ENCODE measurements around the gene GATM. TPM values are rescaled to one million over a fixed set of nuclear protein-coding genes. Genes with fewer than 3 reads are reported as not detected.

The GATM gene
- total RNA-seq, 1 experiment from 2014 or later = 1.6 TPM

GRCh38 chr15:45347989-45348388 lies 30.4 kb downstream of the GATM start:
- no peak for DNase-seq (ENCODE audit: unreplicated experiment)
- BruUV-seq (replicated peaks) = no TSS peak
- POLR2A ChIA-PET = no interaction called here
- TF ChIP-seq CTCF (IDR thresholded peaks at IDR 0.05; ENCODE audit: unreplicated experiment) = no peak
- H3K36me3 Mint-ChIP-seq (ENCODE audit: insufficient read depth, unreplicated experiment) = no peaks in the 10 kb centered on the region
- no peaks in the 10 kb centered on the region for H3K9me3 Mint-ChIP-seq (ENCODE audit: unreplicated experiment)
- no peak overlapping the region for H3K4me3 Mint-ChIP-seq (ENCODE audit: unreplicated experiment)
- peaks cover 56% of the 10 kb centered on the region for H3K27me3 Mint-ChIP-seq (ENCODE audit: insufficient read depth, unreplicated experiment)
- CTCF ChIA-PET = no interaction called here
- H3K27ac Mint-ChIP-seq (ENCODE audit: low read depth, unreplicated experiment) = no peak overlapping the region
- intact Hi-C loops (cut with micrococcal nuclease) = no loop called here
- H3K4me1 Mint-ChIP-seq (ENCODE audit: insufficient read depth, unreplicated experiment) = no peaks in the 10 kb centered on the region

- Mint-ChIP-seq H3K4me1 (ENCODE audit: insufficient read depth, unreplicated experiment) (no peaks in the 10 kb centered on the region), H3K36me3 (ENCODE audit: insufficient read depth, unreplicated experiment) (no peaks in the 10 kb centered on the region), H3K27me3 (ENCODE audit: insufficient read depth, unreplicated experiment) (peaks cover 46% of the 10 kb centered on the region), H3K9me3 (ENCODE audit: unreplicated experiment) (no peaks in the 10 kb centered on the region), H3K4me3 (ENCODE audit: unreplicated experiment) (no peak overlapping the region), H3K27ac (ENCODE audit: low read depth, unreplicated experiment) (no peak overlapping the region)
- ChIA-PET CTCF (no interaction called here), POLR2A (no interaction called here)
- intact Hi-C loops (cut with micrococcal nuclease) = no loop called here
- TF ChIP-seq CTCF (IDR thresholded peaks at IDR 0.05; ENCODE audit: unreplicated experiment) = no peak
- BruUV-seq (replicated peaks) = no TSS peak
- no peak for DNase-seq (ENCODE audit: unreplicated experiment)
Measured at GRCh38 chr15:45347033-45347432, 31.3 kb downstream of the GATM start.

DNA sequence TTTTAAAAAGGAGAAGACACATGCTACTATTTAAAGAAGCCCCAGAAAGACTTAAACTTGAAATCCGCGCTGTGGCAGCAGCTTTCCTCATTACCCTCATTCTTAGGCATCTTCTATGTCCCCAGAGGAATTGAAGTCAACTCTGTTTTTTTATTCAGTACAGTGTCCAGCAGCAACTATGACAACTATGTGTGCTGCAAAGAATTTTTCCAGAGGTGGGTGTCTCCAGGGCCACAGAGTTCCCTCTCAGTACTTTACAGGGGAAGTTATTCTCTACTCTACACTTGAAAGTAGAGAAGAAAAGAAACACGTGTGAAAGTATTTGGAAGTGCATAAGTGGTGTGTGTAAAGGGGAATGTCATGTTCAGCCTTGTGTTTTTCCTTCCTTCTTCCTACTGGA lies 32.0 kb downstream of the GATM start:
- BruUV-seq (replicated peaks) = no TSS peak
- Mint-ChIP-seq H3K27me3 (ENCODE audit: insufficient read depth, unreplicated experiment) (peaks cover 43% of the 10 kb centered on the region), H3K36me3 (ENCODE audit: insufficient read depth, unreplicated experiment) (no peaks in the 10 kb centered on the region), H3K4me3 (ENCODE audit: unreplicated experiment) (no peak overlapping the region), H3K9me3 (ENCODE audit: unreplicated experiment) (no peaks in the 10 kb centered on the region), H3K4me1 (ENCODE audit: insufficient read depth, unreplicated experiment) (no peaks in the 10 kb centered on the region), H3K27ac (ENCODE audit: low read depth, unreplicated experiment) (no peak overlapping the region)
- no peak for DNase-seq (ENCODE audit: unreplicated experiment)
- ChIA-PET POLR2A (no interaction called here), CTCF (no interaction called here)
- TF ChIP-seq CTCF (IDR thresholded peaks at IDR 0.05; ENCODE audit: unreplicated experiment) = no peak
- intact Hi-C loops (cut with micrococcal nuclease) = no loop called here

- CTCF ChIA-PET = interaction anchor here (0.6 kb wide), 1 partner anchor 71 kb away, joined by 3 read pairs; no protein-coding TSS in a partner anchor
- intact Hi-C loops (cut with micrococcal nuclease) = no loop called here
- no peaks in the 10 kb centered on the region for H3K36me3 Mint-ChIP-seq (ENCODE audit: insufficient read depth, unreplicated experiment)
- H3K27ac Mint-ChIP-seq (ENCODE audit: low read depth, unreplicated experiment) = no peak overlapping the region
- H3K27me3 Mint-ChIP-seq (ENCODE audit: insufficient read depth, unreplicated experiment) = peaks cover 24% of the 10 kb centered on the region
- H3K4me1 Mint-ChIP-seq (ENCODE audit: insufficient read depth, unreplicated experiment) = no peaks in the 10 kb centered on the region
- no peak overlapping the region for H3K4me3 Mint-ChIP-seq (ENCODE audit: unreplicated experiment)
- POLR2A ChIA-PET = interaction anchor here (0.5 to 1.1 kb wide), 2 partner anchors 20 to 165 kb away, joined by 3 read pairs; no protein-coding TSS in a partner anchor
- no TSS peak for BruUV-seq (replicated peaks)
- no peak for DNase-seq (ENCODE audit: unreplicated experiment)
- TF ChIP-seq CTCF (IDR thresholded peaks at IDR 0.05; ENCODE audit: unreplicated experiment) = no peak
- H3K9me3 Mint-ChIP-seq (ENCODE audit: unreplicated experiment) = no peaks in the 10 kb centered on the region
Measured at GRCh38 chr15:45343258-45343860, 35.0 kb downstream of the GATM start.

Measured in MCF 10A (cell line).